Thyroid gland (tissue), 4 donors: ENCODE measurements around the gene CCDC148.

ENCODE experiments used
- POLR2A ChIP-seq, 2 donors: fragments of 450-650 bp; IDR thresholded peaks; one replicate each; pipeline ENCODE4 v1.6.1; 2017; ENCODE audit warnings: antibody characterized with exemption in 2 of 2, mild to moderate bottlenecking in 2 of 2, moderate library complexity in 1 of 2
- TF ChIP-seq, protein P1 (sequence below), 6 experiments: fragments of 200-600 bp in 3 of 6; fragments of 450-650 bp in 3 of 6; sonication (generic) in 3 of 6; IDR thresholded peaks; one replicate each; pipeline ENCODE4 v1.5.1; 2016 to 2019; ENCODE audit warnings: antibody characterized with exemption in 6 of 6, mild to moderate bottlenecking in 2 of 6, inconsistent platforms in 1 of 6, moderate library complexity in 1 of 6

DNA sequence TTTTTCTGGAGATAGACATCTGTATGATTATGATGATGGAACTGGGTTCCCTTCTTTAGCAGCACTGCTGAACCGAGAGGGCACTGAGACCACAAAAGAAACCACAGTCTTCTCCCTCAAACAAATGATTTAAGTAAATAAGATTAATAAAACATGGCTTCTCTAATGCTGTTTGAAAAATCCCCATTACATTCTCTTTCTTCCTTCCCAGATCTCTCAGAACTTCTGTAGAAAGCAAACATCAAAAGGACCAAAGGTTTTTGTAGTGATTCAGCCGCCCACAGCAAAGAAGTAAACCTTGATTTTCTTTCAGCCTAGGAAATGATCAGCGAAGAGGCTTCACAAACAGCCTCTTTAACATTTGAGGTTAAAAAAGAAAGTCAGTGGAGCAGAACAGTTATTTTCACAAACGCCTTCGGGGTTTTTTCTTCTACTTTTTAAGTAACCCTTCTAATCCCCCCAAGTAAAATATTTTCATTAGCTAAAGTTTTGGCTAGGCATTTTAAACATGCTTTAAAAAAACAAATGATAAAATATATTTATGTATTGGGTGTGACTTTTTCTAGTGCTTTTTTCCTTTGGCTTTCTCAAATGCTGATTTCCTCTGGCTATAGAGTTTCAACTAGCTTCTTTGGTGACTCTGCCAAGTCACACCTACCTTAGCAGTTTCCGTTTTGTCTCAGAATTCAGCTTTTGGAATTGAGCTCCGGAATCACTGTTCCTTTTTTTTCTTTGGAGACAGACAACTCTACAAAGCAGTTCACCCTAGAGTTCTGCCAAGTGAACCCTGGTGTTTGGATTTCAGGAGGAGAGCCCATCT lies 265.3 kb downstream of the CCDC148 start:
- no peak for TF ChIP-seq POLR2A (IDR thresholded peaks at IDR 0.05)
- TF ChIP-seq, protein P1, sequence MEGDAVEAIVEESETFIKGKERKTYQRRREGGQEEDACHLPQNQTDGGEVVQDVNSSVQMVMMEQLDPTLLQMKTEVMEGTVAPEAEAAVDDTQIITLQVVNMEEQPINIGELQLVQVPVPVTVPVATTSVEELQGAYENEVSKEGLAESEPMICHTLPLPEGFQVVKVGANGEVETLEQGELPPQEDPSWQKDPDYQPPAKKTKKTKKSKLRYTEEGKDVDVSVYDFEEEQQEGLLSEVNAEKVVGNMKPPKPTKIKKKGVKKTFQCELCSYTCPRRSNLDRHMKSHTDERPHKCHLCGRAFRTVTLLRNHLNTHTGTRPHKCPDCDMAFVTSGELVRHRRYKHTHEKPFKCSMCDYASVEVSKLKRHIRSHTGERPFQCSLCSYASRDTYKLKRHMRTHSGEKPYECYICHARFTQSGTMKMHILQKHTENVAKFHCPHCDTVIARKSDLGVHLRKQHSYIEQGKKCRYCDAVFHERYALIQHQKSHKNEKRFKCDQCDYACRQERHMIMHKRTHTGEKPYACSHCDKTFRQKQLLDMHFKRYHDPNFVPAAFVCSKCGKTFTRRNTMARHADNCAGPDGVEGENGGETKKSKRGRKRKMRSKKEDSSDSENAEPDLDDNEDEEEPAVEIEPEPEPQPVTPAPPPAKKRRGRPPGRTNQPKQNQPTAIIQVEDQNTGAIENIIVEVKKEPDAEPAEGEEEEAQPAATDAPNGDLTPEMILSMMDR (IDR thresholded peaks at IDR 0.05), result no peak
